Measurements from ENCODE around the gene MAP2K6.

MAP2K6 gene

DNA sequence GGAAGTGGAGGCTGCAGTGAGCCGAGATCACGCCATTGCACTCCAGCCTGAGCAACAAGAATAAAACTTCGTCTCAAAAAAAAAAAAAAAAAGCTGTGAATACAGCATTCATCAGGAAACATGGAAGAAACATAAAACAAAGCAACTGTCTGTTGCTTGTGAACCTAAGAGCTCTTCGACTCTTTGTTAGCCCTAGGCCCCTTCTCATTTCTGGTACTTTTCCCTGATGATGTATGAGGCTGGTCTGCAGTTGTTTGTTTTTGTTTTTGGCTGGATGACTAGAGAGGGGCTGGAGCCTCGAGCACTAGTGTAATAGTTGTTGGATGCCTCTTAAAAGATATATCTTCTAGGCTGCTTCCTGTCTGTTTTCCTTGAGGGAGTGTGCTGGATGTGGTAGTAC, 113.5 kb downstream of the MAP2K6 start:
- in situ Hi-C loops (cut with MboI; ENCODE audit: low sequenced_read_pairs): no loop called here

DNA sequence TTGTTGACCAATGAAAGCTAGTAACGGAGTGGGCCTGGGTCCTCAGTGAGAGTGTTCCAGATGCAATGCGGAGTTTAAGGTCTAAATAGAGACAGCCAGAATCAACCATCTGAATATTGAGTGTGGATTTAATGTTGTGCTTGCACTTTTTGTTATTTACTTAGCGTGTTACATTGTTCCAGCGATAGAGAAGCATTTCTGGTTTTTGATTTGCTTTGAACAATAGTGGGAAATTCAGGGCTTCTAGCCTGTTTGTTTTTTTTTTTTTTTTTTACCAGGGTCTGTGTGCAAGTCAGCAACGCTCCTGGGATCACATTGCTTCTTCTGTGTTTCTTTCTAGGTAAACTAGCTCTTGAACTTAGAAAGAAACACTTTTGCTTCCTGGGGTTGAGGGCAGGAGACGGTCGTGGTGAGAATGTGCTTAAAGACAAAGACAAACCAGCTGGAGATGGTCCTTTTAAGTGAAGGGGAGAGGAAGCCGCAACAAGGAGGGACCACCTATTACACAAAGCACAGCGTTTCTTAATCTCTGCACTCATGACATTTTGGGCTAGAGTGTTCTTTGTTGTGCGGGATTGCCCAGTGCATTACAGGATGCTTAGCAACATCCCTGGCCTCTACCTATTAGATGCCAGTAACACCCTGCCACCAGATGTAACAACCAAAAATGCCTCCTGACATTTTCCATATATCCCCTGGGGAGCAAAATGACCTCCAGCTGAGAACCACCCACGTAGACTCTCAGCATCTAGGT, 119.2 kb downstream of the MAP2K6 start:
- in situ Hi-C loops (cut with MboI; ENCODE audit: low sequenced_read_pairs): no loop called here

DNA sequence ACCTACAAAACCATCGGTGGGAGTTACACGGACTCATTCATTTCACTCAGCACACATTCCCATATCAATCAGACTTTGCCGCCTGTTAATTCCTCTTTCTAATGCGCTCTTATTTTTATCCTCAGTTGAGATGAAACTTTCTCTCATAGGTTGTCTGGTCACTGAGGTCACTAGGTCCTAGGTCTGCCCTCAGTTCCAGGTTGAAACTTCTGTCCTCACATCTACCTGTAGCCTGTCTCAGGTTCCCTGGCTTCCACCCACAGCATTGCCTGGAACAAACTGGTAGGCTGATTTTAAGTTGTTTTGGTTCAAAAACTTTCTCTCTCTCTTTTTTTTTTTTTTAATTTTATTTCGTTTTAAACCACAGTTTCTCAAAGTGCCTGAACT, 119.7 kb downstream of the MAP2K6 start:
- in situ Hi-C loops (cut with MboI; ENCODE audit: low sequenced_read_pairs): no loop called here

DNA sequence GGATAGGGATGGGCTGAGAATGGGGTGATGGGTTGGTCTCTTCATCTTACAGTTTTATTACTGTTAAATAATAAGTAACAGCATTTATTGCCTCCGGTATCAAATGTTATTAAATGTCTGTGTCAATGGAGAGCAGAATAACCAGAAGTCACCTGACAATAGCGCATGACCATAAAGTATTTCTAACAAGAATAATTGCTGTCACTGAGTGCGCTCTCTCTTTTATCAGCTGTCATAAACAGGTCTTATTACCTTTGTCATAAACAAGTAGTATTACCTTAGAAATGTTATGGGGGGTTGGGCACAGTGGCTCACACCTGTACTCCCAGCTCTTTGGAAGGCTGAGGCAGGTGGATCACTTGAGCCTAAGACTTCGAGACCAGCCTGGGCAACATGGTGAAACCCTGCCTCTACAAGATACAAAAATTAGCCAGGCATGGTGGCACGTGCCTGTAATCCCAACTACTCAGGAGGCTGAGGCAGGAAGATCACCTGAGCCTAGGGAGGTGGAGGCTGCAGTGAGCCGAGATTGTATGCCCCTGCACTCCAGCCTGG, 120.6 kb downstream of the MAP2K6 start:
- in situ Hi-C loops (cut with MboI; ENCODE audit: low sequenced_read_pairs): no loop called here

DNA sequence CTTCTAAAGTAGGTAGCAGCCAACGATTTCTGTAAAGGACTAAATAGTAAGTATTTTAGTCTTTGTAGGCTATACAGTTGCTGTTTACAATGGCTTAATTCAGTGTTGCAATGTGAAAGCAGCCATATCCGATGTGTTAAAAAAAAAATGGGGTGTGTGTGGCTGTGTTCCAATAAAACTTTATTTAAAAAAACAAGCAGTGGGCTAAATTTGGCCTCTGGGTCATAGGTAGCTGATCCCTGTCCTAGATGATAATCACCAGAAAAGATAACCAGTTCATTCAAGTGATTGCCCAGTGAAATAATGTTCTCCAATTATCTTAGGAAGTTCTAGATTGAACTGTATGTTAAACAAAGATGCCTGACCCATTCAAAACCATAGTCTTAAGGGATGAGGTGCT, 124.3 kb downstream of the MAP2K6 start:
- in situ Hi-C loops (cut with MboI; ENCODE audit: low sequenced_read_pairs): no loop called here

DNA sequence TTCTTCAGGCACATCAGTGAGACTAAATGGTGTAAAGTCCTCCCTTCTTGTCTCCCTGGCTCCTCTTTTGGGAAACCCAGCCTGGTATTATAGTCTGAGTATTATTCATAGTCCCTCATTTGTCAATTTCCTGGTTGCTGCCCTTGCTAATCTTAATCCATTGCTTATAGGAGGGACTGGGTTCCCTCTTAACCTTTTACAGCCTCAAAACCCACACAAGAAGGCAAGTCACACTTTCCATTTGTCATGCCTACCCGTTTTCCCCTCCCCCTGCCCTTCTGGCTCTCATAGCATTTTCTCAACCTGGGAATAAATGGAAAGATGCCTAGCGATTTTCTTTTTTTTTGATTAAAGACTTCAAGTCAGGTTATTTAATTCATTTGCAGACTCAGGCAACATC, 124.8 kb downstream of the MAP2K6 start:
- in situ Hi-C loops (cut with MboI; ENCODE audit: low sequenced_read_pairs): no loop called here

DNA sequence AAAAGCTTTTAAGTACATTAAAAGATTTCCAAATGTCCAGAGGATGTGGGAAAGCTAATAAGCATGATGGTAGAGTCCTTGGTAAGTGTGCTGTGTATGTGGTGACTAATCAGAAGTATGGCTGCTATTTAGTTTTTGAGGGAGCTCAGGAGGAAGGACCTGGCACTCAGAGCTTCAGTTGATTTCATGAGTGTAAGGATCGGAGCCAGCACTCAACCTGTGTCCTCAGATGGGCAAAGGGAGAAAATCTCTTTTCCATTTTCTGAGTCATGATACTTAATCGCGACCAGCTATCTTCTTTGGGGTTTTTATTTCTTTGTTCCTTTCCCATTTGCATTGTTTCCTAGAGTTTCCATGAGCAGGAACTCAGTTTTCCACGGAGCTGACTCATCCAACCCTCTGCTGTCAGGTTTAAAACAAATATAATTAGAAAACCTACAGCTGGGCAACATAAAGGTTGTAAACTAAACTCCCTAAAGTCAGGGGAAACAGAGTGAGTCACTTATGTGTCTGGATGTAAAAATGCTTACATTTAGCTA, 125.4 kb downstream of the MAP2K6 start:
- in situ Hi-C loops (cut with MboI; ENCODE audit: low sequenced_read_pairs): no loop called here

DNA sequence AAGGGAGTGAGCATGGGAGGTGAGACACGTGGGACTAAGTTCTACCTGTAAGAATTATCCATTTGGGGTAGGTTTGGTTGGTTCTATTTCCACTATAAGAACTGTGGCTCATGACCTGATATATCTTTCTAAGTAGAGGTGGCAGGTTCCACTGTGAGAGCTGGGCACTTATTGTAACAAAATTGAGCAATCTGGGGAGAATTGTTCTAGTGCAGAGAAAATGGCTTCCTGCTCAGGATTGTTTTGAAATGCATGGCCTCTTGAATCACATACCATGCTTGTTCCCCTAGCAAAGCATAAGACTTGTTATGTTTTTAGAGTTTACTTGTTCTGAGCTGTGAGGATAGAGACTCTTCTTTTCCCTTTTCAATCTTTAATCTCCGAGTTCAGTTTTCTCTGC, 125.9 kb downstream of the MAP2K6 start:
- in situ Hi-C loops (cut with MboI; ENCODE audit: low sequenced_read_pairs): no loop called here

DNA sequence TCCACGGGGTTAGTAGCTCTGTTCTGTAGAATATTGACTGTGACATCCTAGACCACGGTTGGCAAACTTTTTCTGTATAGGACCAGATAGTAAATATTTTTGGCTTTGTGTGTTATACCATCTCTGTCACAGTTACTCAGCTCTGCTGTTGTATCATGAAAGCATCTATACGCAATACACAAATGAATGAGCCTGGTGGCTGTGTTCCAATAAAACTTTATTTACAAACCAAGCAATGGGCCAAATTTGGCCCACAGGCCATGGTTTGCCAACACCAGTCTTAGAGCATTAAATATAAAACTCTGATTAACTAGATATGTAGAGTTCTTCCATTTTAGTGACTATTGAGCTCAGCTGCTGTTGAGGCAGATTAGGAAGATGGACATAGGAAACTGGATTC, 132.7 kb downstream of the MAP2K6 start:
- in situ Hi-C loops (cut with MboI; ENCODE audit: low sequenced_read_pairs): no loop called here

DNA sequence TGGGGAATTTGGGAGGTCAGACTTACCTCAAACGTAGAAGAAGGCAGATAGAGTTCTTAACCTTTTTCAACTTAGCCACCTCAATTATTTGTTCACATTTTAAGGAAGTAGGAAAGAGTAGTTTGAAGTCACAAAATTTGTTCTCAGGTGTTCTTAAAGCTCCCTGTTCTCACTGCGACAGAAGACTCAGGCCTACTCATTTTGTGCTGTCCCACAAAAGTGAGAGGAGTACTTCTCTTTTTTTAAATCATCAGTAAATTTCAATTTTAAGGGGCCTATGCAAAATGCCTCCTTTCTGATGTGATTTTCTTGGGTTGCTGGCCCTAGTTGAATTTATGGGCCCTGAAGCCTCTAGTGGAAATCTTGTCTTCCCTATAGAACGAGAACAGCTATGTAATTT, 133.4 kb downstream of the MAP2K6 start:
- in situ Hi-C loops (cut with MboI; ENCODE audit: low sequenced_read_pairs): no loop called here

DNA sequence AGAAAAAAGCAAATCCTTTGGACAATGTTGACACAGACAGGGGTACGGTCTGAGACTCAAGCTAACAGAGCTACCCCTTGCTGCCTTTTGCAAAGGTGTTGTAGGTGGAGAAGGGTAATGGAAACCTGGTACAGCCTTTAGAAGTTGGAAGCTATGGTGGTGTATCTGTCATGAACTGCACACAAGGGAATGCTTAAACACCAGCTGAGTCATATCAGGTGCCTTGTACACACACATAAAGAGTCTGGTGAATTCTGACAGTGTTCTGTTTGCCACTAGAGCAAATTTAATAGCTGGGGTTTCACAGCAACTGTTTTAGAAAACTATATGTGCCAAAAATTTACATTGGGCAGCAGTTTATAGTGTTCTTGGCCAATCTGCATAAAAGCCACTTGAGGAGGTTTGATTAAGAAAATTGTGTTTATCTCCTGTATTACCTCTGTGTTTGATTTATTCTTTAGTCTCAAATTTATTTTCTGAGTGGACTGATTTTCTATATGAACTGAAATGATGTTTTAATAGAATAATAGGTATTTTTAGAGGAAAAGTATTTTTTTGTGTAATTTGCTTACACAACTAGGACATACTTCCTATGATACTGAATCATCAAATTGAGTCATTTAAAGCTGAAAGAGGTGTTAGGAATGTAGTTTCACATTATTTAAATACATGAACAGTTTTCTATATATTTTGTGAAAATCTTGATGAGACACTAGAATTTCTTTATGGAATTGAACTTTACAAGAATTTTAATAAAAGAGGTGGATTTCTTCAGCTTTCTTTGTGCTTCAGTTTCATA, 136.9 kb downstream of the MAP2K6 start:
- in situ Hi-C loops (cut with MboI; ENCODE audit: low sequenced_read_pairs): no loop called here

DNA sequence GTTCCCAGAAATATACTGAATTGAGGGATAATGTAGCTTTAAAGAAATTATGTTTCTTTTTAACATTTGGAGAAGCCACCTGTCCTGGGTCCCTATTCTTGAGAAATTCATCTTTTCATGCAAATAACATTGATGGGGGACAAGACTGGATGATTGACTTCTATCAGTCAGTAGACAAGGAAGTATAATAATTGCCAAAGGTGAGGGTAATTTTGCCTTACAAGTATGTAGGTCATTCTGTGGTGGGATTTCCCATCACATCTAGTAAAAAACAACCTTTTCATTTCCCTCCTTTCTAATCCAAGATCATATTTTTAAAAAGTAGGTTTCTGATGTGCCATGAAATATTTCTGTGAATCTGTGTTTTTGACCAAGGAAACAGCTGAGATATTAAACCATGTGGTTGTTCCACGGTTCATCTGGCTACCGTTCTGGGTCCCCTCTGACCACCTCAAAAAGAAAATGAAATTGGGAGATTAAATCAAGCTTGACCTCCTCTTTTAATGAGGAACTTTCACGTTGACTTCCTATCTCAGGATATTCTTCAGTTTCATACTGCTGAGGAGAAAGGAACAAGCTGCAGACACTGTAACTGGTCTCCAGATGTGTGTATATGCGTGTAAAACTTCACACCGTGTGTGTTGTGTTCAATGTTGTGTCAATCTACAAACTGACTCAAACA, 138.6 kb downstream of the MAP2K6 start:
- in situ Hi-C loops (cut with MboI; ENCODE audit: low sequenced_read_pairs): no loop called here

DNA sequence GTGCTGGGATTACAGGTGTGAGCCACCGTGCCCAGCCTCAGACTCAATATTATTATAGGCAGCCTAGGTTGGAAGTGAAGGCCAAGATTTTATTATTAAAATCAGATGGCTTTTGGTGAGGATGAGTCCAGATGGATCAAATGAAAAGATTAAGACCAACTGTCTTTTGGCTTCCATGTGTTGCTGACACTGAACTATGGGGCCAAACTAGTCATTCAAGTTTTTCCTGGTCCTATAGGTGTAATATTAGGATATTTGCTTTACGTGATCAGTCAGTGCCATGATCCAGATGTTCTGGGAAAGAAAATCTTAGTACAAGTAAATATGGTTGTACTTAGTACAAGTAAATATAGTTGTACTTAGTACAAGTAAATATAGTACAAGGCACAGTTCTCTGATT, 140.6 kb downstream of the MAP2K6 start:
- in situ Hi-C loops (cut with MboI; ENCODE audit: low sequenced_read_pairs): no loop called here

DNA sequence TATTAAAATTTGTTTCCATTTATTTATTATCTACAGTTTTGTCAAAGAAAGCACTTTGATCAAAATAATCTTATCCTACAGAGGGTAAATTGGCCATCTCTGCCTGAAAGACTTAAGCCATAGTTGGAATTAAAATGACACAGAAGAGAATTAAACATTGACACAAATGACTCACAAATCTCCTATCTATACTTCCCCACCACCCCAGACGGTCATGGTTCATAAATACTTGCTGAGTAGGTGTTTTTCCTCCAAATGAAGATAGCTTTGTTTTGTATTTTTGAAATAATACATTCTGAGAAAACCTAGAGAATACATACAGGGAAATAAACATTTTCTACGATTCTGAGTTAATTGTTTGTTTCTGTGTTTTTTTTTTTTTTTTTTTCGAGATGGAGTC, 142.8 kb downstream of the MAP2K6 start:
- in situ Hi-C loops (cut with MboI; ENCODE audit: low sequenced_read_pairs): no loop called here

DNA sequence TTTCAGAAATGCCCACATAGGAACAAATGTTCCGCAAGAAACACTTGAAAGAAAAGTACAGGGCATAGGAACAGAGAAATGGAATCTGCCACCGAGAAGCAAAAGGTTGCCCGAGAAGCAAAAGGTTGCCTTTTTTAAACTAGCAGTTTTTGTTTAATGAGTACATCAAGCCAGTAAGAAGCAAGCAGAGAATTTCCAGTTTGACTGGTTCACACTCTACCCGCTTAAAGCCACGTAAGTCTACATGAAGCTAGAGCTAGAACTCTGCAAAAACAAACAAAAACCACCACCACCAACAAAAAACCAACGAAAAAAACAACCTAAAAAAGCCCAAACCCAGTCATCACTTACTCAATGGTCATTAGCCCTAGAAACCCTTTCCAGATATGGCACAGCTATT, 144.3 kb downstream of the MAP2K6 start:
- in situ Hi-C loops (cut with MboI; ENCODE audit: low sequenced_read_pairs): no loop called here

DNA sequence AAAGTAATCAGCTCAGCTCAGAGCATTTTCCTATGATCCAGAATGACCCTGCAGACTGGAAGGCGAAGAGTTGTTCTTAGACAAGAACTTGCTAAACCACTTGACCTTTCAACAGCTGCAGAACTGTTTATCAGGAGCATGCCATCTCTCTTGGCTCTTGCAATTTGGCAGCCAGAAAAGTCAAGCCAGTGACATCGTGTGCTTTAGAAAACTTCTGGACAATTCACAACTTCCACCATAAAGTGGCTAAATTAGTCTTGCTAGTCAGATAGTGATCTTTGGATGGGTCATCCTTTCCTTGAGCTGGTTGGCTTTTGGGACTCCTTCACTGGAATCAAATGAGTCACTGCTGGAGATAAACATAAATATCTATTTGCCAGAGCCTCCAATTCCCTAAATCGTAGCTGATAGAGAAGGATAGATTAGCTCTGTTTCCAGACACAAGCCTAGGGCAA, 146.5 kb downstream of the MAP2K6 start:
- in situ Hi-C loops (cut with MboI; ENCODE audit: low sequenced_read_pairs): no loop called here

DNA sequence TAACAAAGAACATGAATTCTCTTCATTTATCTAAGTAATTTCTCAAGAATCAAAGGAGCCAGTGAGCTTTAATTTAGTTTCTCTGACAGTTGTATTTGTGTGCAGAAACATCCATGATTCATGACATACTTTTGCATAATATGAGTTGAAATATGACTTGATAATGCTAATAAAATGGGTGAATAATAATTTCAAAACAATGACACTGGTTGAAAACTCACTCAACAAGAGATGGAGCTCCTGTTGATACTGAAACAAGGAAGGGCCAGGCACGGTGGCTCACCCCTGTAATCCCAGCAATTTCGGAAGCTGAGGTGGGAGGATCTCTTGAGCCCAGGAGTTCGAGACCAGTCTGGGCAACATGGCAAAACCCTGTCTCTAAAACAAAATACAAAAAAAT, 147.0 kb downstream of the MAP2K6 start:
- in situ Hi-C loops (cut with MboI; ENCODE audit: low sequenced_read_pairs): no loop called here

DNA sequence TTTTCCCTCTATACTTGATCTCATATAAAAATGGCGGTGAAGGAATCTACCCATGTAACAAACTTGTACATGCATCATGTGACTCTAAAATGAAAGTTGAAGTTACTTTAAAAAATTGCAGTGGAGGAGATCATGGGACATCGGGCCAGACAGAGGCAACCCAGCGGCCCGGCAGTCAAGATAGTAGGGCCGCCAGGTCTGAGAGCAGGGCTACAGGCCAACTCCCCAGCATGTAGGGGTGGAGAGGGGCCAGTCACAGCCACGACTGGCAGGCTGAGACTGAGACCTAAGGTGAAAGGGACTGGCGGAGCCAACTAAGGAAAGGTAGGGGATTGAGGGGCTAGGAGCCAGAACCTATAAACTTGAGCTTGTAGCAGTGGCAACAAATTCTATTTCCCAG, 150.9 kb downstream of the MAP2K6 start:
- in situ Hi-C loops (cut with MboI; ENCODE audit: low sequenced_read_pairs): no loop called here

DNA sequence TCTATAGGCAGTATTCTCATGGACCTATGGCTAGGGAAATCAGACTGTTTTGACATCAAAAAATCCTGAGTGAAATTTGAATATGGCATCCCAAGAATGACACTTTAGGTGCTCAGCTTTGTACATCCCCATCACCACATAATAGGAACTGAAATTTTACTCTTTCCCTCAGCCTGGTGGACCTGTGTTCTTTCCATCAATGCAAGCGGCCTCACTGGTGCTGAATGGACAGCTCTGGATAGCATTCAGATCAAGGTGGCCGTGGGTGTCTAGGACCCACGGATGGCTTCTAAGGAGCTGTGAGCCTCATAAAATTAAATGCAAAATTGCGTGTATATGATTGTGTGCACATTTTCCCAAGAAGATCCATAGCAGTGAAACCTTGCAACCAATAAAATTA, 152.6 kb downstream of the MAP2K6 start:
- in situ Hi-C loops (cut with MboI; ENCODE audit: low sequenced_read_pairs): no loop called here

DNA sequence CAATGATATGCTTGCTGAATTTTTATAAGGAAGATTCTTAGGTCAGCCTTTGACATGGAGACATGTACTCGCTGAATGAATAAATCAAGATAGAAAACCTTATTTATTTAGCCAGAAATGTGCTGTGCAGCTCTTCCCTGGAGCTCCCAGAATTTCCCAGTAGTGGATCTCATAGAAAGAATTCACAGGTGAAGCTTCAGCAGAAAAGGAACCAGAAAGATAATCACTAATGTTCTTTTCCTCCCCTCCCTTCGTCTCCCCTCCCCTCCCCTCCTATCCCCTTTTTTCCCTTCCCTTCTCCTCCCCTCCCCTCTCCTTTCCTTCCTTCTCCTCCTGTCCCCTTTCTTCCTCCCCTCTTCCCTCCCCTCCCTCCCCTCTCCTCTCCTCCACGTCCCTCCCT, 158.2 kb downstream of the MAP2K6 start:
- in situ Hi-C loops (cut with MboI; ENCODE audit: low sequenced_read_pairs): no loop called here

DNA sequence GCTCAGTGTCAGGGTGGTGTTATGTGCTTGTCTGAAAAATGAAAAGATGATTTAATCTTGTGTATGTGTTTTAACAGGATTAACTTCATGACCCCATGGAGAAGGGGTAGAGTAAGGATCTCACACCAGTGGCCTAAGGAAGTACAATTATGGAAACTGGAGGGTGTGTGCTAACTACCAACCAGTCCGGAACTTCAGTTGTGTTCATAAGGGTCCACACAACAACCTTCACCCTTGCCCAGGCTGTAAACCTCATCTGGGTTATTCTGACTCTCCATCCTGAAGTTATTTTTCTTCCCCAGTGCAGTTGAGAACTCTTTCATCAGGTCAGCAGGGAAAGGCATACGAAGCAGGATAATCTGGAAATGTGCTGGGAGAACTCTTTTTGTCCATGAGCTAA, 158.9 kb downstream of the MAP2K6 start:
- in situ Hi-C loops (cut with MboI; ENCODE audit: low sequenced_read_pairs): no loop called here

Data from HL-60/S4 treated with phorbol 12-myristate 13-acetate at 8.2 ng/mL for 4 days and 3 days (cell line).